Lung (tissue), 12 donors: Measurements from ENCODE around the gene HNRNPM. TPM values are rescaled to one million over a fixed set of nuclear protein-coding genes. Genes with fewer than 3 reads are reported as not detected.

Experiments
- ATAC-seq: fragments of 200-7000 bp; cut with Tn5 transposase; one replicate; pipeline ENCODE4 v1.9.1; 2020; ENCODE audit warnings: moderate number of reproducible peaks; ENCODE audit not compliant: insufficient read depth, low FRiP score
- DNase-seq, 3 donors: peaks; one replicate each; pipeline ENCODE4 v3.0.0-alpha.2; 2013 to 2017
- H3K27ac ChIP-seq, 2 donors: one replicate each; pipeline ENCODE4 v1.5.1; 2013; ENCODE audit warnings: mild to moderate bottlenecking in 2 of 2, moderate library complexity in 2 of 2, control low read depth in 1 of 2, inconsistent platforms in 1 of 2, low read depth in 1 of 2, low read length in 1 of 2
- H3K27me3 ChIP-seq, 3 donors: one replicate each; pipeline ENCODE4 v1.5.1; 2013; ENCODE audit warnings: low read length in 2 of 3; ENCODE audit not compliant: control insufficient read depth in 3 of 3, insufficient read depth in 3 of 3
- H3K36me3 ChIP-seq, 4 donors: one replicate each; pipeline ENCODE4 v1.5.1; 2013; ENCODE audit warnings: low read length in 4 of 4, mild to moderate bottlenecking in 1 of 4, moderate library complexity in 1 of 4; ENCODE audit not compliant: control insufficient read depth in 4 of 4, insufficient read depth in 4 of 4
- H3K4me1 ChIP-seq, 5 donors: one replicate each; pipeline ENCODE4 v1.5.1; 2013; ENCODE audit warnings: low read length in 5 of 5, mild to moderate bottlenecking in 2 of 5, moderate library complexity in 1 of 5; ENCODE audit not compliant: control insufficient read depth in 5 of 5, insufficient read depth in 5 of 5
- H3K4me3 ChIP-seq: one replicate; pipeline ENCODE4 v1.5.1; 2013; ENCODE audit warnings: mild to moderate bottlenecking, control low read depth, moderate library complexity
- H3K9ac ChIP-seq, 2 donors: one replicate each; pipeline ENCODE4 v1.5.1; 2013; ENCODE audit warnings: low read length in 2 of 2, control low read depth in 1 of 2; ENCODE audit not compliant: insufficient read depth in 1 of 2
- H3K9me3 ChIP-seq, 4 donors: one replicate each; pipeline ENCODE4 v1.5.1; 2013; ENCODE audit warnings: low read length in 3 of 4, mild to moderate bottlenecking in 1 of 4, moderate library complexity in 1 of 4; ENCODE audit not compliant: control insufficient read depth in 4 of 4, insufficient read depth in 3 of 4
- CTCF ChIP-seq: IDR thresholded peaks from 2 replicates; pipeline ENCODE4 v1.5.1; 2012; ENCODE audit warnings: mild to moderate bottlenecking; ENCODE audit errors: control extremely low read depth, extremely low read depth
- WGBS, 2 donors: extraction: QIAGEN DNeasy Blood & Tissue Kit; methylation state at CpG; one replicate each; pipeline ENCODE4 v1.1.7; 2013; 5-methylcytosine and 5-hydroxymethylcytosine counted together
- polyA plus RNA-seq, 2 donors: library from polyadenylated mRNA; stranded (reverse); fragments of 200-250 nt; gene quantifications; one replicate each; pipeline ENCODE4 v1.2.1, GENCODE V29; 2013
- total RNA-seq, 2 donors: library from RNA; depleted of rRNA in 1 of 2; stranded (reverse); fragments of >200 nt in 1 of 2; gene quantifications; one replicate each; pipeline ENCODE4 v1.2.1, GENCODE V29; 2014 to 2021
- donor health status: control.
- donor health status: control.
- donor health status: Bipolar disorder and iron deficiency.
- donor health status: healthy.
- donor health status: DM: yes; HTN: yes; CAD: no.

The HNRNPM gene
- total and polyA plus RNA-seq, 4 donors = 53.7 to 243 (median 164) TPM

- Histone ChIP-seq H3K36me3 (peaks cover 19 to 54% (median 48%) of the 10 kb centered on the region in 4 donors), H3K4me3 (no peak overlapping the region), H3K27me3 (no peaks in the 10 kb centered on the region), H3K9ac (no peak overlapping the region), H3K9me3 (no peaks in the 10 kb centered on the region), H3K4me1 (peaks cover 0 to 5% (median 0%) of the 10 kb centered on the region in 5 donors), H3K27ac (no peak overlapping the region)
- no peak for TF ChIP-seq CTCF
- WGBS, 2 donors = 96 to 97% methylated on average over 1 of the region's 1 CpG
- DNase-seq (no peak), ATAC-seq (no peak)
Observed at GRCh38 chr19:8475005-8475404, 30.2 kb downstream of the HNRNPM start.

- no peak overlapping the region for H3K4me3 ChIP-seq
- H3K27ac ChIP-seq = no peak overlapping the region
- no peaks in the 10 kb centered on the region for H3K9me3 ChIP-seq
- TF ChIP-seq CTCF = no peak
- ATAC-seq = no peak
- H3K36me3 ChIP-seq = peaks cover 9 to 57% (median 45%) of the 10 kb centered on the region in 4 donors
- no peak overlapping the region for H3K9ac ChIP-seq
- WGBS, 2 donors = 86 to 87% methylated on average over 8 of the region's 8 CpGs
- DNase-seq = no peak
- H3K27me3 ChIP-seq = no peaks in the 10 kb centered on the region
- H3K4me1 ChIP-seq = peaks cover 0 to 8% (median 0%) of the 10 kb centered on the region in 5 donors
Observed at GRCh38 chr19:8476524-8476923, 31.7 kb downstream of the HNRNPM start.

- ATAC-seq (no peak), DNase-seq (no peak)
- Histone ChIP-seq H3K36me3 (peaks cover 9 to 59% (median 45%) of the 10 kb centered on the region in 4 donors), H3K27me3 (no peaks in the 10 kb centered on the region), H3K4me3 (no peak overlapping the region), H3K9ac (peak overlapping the region in 1 of 2 donors; percentile 2), H3K27ac (no peak overlapping the region), H3K9me3 (no peaks in the 10 kb centered on the region), H3K4me1 (peaks cover 0 to 8% (median 0%) of the 10 kb centered on the region in 5 donors)
- WGBS, 2 donors = 73 to 78% methylated on average over 4 of the region's 4 CpGs
- TF ChIP-seq CTCF = no peak
Observed at GRCh38 chr19:8477889-8478288, 33.1 kb downstream of the HNRNPM start.

- ATAC-seq (no peak), DNase-seq (no peak)
- peaks cover 9 to 61% (median 45%) of the 10 kb centered on the region in 4 donors for H3K36me3 ChIP-seq
- no peaks in the 10 kb centered on the region for H3K27me3 ChIP-seq
- WGBS, 2 donors = 64 to 76% methylated on average over 3 of the region's 3 CpGs
- H3K27ac ChIP-seq = no peak overlapping the region
- TF ChIP-seq CTCF = no peak
- no peak overlapping the region for H3K4me3 ChIP-seq
- no peak overlapping the region for H3K9ac ChIP-seq
- peaks cover 0 to 8% (median 0%) of the 10 kb centered on the region in 5 donors for H3K4me1 ChIP-seq
- no peaks in the 10 kb centered on the region for H3K9me3 ChIP-seq
Observed at GRCh38 chr19:8478598-8478997, 33.8 kb downstream of the HNRNPM start.
